H7 (cell line): ENCODE measurements around the gene NUDT14. TPM values are rescaled to one million over a fixed set of nuclear protein-coding genes. Genes with fewer than 3 reads are reported as not detected.

Experiments used
- DNase-seq: peaks from one replicate; pipeline ENCODE4 v3.0.0; 2012
- H3K27me3 ChIP-seq: 2 replicates; pipeline ENCODE4 v1.6.0; 2011; ENCODE audit warnings: mild to moderate bottlenecking, low read length; ENCODE audit not compliant: control insufficient read depth, insufficient read depth
- H3K36me3 ChIP-seq: replicated peaks from 2 replicates; pipeline ENCODE4 v1.5.1; 2011; ENCODE audit warnings: low read length; ENCODE audit not compliant: control insufficient read depth, insufficient read depth
- H3K4me3 ChIP-seq: 2 replicates; pipeline ENCODE4 v1.5.1; 2011; ENCODE audit warnings: low read depth, mild to moderate bottlenecking, control low read depth, low read length, moderate library complexity; ENCODE audit not compliant: insufficient read depth
- total RNA-seq: library from RNA; depleted of rRNA; stranded (reverse); fragments of >200 nt; shearing (Covaris generic); gene quantifications from 2 replicates; pipeline ENCODE4 v1.2.3, GENCODE V29; 2014

The NUDT14 gene
- total RNA-seq, 1 experiment from 2014 or later = 33.6 TPM

DNA sequence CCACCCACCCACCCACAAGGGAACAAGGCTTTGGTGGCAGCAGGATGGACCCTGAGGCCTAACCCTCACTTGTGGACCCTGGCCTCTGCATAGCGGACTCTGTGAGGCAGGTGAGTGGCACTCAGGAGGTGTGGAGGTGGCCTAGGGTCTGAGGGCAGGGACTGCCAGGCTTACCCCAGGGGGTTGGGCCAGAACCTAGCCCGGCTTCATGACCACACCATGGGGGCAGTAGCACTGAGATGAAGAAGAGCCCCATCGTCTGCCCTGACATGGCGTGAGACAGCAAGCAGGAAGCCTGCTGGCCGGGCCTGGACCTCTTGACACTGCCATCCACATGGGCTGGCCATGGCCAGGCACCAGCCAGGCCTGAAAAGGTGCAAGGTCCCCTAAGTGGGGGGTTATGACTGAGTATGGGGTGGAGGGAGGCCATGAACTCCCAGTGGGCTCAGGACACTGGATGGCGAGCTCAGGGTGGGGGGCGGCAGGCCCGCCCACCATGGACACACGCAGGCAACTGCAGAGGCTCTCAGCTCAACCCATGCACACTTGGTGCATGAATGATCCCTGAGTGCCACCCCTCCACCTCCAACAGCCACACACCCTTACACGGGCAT is 41.8 kb downstream of the NUDT14 start:
- no peak for DNase-seq
- Histone ChIP-seq H3K27me3 (no peaks in the 10 kb centered on the region), H3K36me3 (no peaks in the 10 kb centered on the region), H3K4me3 (no peak overlapping the region)

GRCh38 chr14:105138551-105139111 is 42.5 kb downstream of the NUDT14 start:
- H3K36me3 ChIP-seq = no peaks in the 10 kb centered on the region
- DNase-seq = peak; percentile 55
- H3K4me3 ChIP-seq = no peak overlapping the region
- no peaks in the 10 kb centered on the region for H3K27me3 ChIP-seq

GRCh38 chr14:105138021-105138541 is 43.0 kb downstream of the NUDT14 start:
- no peaks in the 10 kb centered on the region for H3K27me3 ChIP-seq
- no peaks in the 10 kb centered on the region for H3K36me3 ChIP-seq
- peak; percentile 65 for DNase-seq
- no peak overlapping the region for H3K4me3 ChIP-seq

- no peaks in the 10 kb centered on the region for H3K36me3 ChIP-seq
- H3K4me3 ChIP-seq = no peak overlapping the region
- peak; percentile 80 for DNase-seq
- no peaks in the 10 kb centered on the region for H3K27me3 ChIP-seq
Measured at GRCh38 chr14:105137481-105138020, 43.6 kb downstream of the NUDT14 start.

- peak; percentile 66 for DNase-seq
- no peaks in the 10 kb centered on the region for H3K36me3 ChIP-seq
- no peaks in the 10 kb centered on the region for H3K27me3 ChIP-seq
- no peak overlapping the region for H3K4me3 ChIP-seq
Measured at GRCh38 chr14:105136401-105137322, 44.5 kb downstream of the NUDT14 start.

GRCh38 chr14:105135700-105136395 is 45.3 kb downstream of the NUDT14 start:
- Histone ChIP-seq H3K27me3 (no peaks in the 10 kb centered on the region), H3K36me3 (no peaks in the 10 kb centered on the region), H3K4me3 (no peak overlapping the region)
- no peak for DNase-seq

- no peak for DNase-seq
- H3K36me3 ChIP-seq = no peaks in the 10 kb centered on the region
- no peaks in the 10 kb centered on the region for H3K27me3 ChIP-seq
- H3K4me3 ChIP-seq = no peak overlapping the region
Measured at GRCh38 chr14:105132921-105133654, 48.0 kb downstream of the NUDT14 start.

DNA sequence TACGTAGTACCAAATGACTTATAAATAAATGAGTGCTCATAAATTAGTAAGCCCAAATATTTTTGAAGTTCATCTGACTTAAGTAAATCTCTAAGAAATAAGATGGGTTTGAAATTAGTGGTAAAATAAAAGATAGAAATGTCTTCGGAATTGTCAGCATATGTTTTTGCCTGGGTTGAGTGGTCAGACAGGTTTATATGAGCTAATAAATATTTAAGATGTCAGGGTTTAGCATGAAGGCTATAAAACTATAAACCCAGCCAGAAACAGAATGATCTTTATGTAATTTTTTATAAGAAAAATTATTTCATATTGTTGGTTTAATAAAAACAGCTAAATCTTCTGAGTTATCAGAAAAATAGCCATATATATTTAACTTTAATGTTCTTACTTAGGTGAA is 49.9 kb downstream of the NUDT14 start:
- DNase-seq = no peak
- no peaks in the 10 kb centered on the region for H3K27me3 ChIP-seq
- H3K4me3 ChIP-seq = no peak overlapping the region
- H3K36me3 ChIP-seq = no peaks in the 10 kb centered on the region

- DNase-seq = no peak
- Histone ChIP-seq H3K27me3 (no peaks in the 10 kb centered on the region), H3K36me3 (no peaks in the 10 kb centered on the region), H3K4me3 (no peak overlapping the region)
Measured at GRCh38 chr14:105128059-105128458, 53.1 kb downstream of the NUDT14 start.

- Histone ChIP-seq H3K27me3 (no peaks in the 10 kb centered on the region), H3K4me3 (no peak overlapping the region), H3K36me3 (no peaks in the 10 kb centered on the region)
- DNase-seq = peak; percentile 41
Measured at GRCh38 chr14:105126981-105127329, 54.2 kb downstream of the NUDT14 start.

- DNase-seq = peak; percentile 43
- H3K27me3 ChIP-seq = no peaks in the 10 kb centered on the region
- H3K4me3 ChIP-seq = no peak overlapping the region
- no peaks in the 10 kb centered on the region for H3K36me3 ChIP-seq
Measured at GRCh38 chr14:105126126-105126980, 54.8 kb downstream of the NUDT14 start.

GRCh38 chr14:105124823-105125222 is 56.3 kb downstream of the NUDT14 start:
- Histone ChIP-seq H3K27me3 (no peaks in the 10 kb centered on the region), H3K36me3 (no peaks in the 10 kb centered on the region), H3K4me3 (no peak overlapping the region)
- DNase-seq = no peak
